AG09309 (cell line): ENCODE data around the gene MYL11.
"Not testable (repeated sequence)": the region's sequence is repeated elsewhere in the genome, so short reads cannot be mapped to it uniquely, and the experiment has no call there.

Experiments
- DNase-seq: peaks from one replicate; pipeline ENCODE4 v3.0.0-alpha.2; 2010; ENCODE audit warnings: low read depth
- H3K4me3 ChIP-seq: 2 replicates; pipeline ENCODE4 v1.5.1; 2011; ENCODE audit warnings: mild to moderate bottlenecking, low read depth, low read length, moderate library complexity; ENCODE audit not compliant: control insufficient read depth
- TF ChIP-seq, protein P1 (sequence below): IDR thresholded peaks from 2 replicates; pipeline ENCODE4 v1.5.1; 2011; ENCODE audit warnings: mild to moderate bottlenecking, low read depth, low read length, inconsistent platforms; ENCODE audit not compliant: insufficient read depth, control insufficient read depth; ENCODE audit errors: missing control alignments

The MYL11 gene

GRCh38 chr16:30342751-30343490 is 31.7 kb upstream of the MYL11 start:
- H3K4me3 ChIP-seq: no peak overlapping the region
- no peak for DNase-seq
- TF ChIP-seq, protein P1, sequence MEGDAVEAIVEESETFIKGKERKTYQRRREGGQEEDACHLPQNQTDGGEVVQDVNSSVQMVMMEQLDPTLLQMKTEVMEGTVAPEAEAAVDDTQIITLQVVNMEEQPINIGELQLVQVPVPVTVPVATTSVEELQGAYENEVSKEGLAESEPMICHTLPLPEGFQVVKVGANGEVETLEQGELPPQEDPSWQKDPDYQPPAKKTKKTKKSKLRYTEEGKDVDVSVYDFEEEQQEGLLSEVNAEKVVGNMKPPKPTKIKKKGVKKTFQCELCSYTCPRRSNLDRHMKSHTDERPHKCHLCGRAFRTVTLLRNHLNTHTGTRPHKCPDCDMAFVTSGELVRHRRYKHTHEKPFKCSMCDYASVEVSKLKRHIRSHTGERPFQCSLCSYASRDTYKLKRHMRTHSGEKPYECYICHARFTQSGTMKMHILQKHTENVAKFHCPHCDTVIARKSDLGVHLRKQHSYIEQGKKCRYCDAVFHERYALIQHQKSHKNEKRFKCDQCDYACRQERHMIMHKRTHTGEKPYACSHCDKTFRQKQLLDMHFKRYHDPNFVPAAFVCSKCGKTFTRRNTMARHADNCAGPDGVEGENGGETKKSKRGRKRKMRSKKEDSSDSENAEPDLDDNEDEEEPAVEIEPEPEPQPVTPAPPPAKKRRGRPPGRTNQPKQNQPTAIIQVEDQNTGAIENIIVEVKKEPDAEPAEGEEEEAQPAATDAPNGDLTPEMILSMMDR: no peak

DNA sequence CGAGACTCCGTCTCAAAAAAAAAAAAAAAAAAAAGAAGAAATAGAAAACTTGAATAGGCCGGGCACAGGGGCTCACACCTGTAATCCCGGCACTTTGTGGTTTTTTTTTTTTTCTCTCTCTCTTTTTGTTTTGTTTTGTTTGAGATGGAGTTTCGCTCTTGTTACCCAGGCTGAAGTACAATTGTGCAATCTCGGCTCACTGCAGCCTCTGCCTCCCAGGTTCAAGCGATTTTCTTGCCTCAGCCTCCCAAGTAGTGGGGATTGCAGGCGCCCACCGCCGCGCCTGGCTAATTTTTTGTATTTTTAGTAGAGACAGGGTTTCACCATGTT is 31.1 kb upstream of the MYL11 start:
- not testable (repeated sequence) for H3K4me3 ChIP-seq, DNase-seq

DNA sequence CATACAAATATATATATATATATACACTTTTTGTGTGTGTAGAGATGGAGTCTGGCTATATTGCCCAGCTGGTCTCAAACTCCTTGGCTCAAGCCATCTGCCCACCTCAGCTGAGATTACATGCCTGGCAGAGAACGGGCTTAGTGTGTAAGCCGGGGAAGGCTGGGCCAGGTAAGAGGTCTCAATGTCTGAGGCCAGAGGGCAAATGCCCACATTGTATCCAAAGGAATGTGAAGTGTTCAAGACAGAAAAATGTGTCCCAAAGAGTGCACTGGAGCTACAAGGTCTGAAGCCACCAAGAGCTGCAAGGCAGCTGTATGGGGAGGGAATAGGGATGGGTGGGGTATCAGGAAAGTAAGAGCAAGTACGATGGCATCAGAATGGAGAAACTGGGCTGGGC is 28.3 kb upstream of the MYL11 start:
- DNase-seq: no peak
- no peak overlapping the region for H3K4me3 ChIP-seq
- TF ChIP-seq, protein P1: no peak

DNA sequence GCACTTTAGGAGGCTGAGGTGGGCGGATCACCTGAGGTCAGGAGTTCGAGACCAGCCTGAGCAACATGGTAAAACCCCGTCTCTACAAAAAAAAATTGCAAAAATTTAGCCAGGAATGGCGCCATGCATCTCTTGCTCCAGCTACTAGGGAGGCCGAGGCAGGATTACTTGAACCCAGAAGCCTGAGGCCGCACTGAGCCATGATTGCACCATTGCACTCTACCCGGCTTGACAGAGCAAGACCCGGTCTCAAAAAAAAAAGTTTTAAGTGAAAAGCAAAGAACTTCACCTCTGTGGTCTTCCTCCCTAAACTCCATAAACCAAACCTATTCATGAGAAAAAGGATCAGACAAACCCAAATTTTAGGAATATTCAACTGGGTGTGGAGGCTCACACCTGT is 26.5 kb upstream of the MYL11 start:
- DNase-seq: no peak
- no peak overlapping the region for H3K4me3 ChIP-seq
- TF ChIP-seq, protein P1: no peak

GRCh38 chr16:30348929-30349328 is 25.7 kb upstream of the MYL11 start:
- H3K4me3 ChIP-seq: no peak overlapping the region
- TF ChIP-seq, protein P1: no peak
- no peak for DNase-seq

GRCh38 chr16:30349675-30350074 is 24.9 kb upstream of the MYL11 start:
- no peak overlapping the region for H3K4me3 ChIP-seq
- TF ChIP-seq, protein P1: no peak

GRCh38 chr16:30350134-30350871 is 24.3 kb upstream of the MYL11 start:
- no peak overlapping the region for H3K4me3 ChIP-seq
- TF ChIP-seq, protein P1: no peak
- no peak for DNase-seq

More at GRCh38 chr16:30349675-30350074, 24.9 kb upstream of the MYL11 start:
- no peak for DNase-seq
